Neuron (in vitro differentiated cells): ENCODE results near the gene FAM229A.

ENCODE experiments used
- H2AFZ ChIP-seq: one replicate; pipeline ENCODE4 v1.6.1; 2013; ENCODE audit warnings: low read depth, mild to moderate bottlenecking, inconsistent platforms, low read length, moderate library complexity
- H3K27me3 ChIP-seq: one replicate; pipeline ENCODE4 v1.6.1; 2013; ENCODE audit warnings: low read length; ENCODE audit not compliant: insufficient read depth
- H3K36me3 ChIP-seq: one replicate; pipeline ENCODE4 v1.6.1; 2013; ENCODE audit warnings: low read length; ENCODE audit not compliant: insufficient read depth
- H3K4me1 ChIP-seq: one replicate; pipeline ENCODE4 v1.6.1; 2013; ENCODE audit warnings: low read length; ENCODE audit not compliant: insufficient read depth
- H3K4me3 ChIP-seq: 2 replicates; pipeline ENCODE4 v1.5.1; 2013; ENCODE audit warnings: mild to moderate bottlenecking, low read length, moderate library complexity
- H3K9me3 ChIP-seq: one replicate; pipeline ENCODE4 v1.6.1; 2013; ENCODE audit warnings: low read length

Gene FAM229A

GRCh38 chr1:32351399-32352238 is 10.7 kb downstream of the FAM229A start:
- Histone ChIP-seq H3K9me3 (no peaks in the 10 kb centered on the region), H3K4me1 (peaks cover 21% of the 10 kb centered on the region), H3K4me3 (peak overlapping the region; percentile 88), H3K27me3 (no peaks in the 10 kb centered on the region), H3K36me3 (no peaks in the 10 kb centered on the region), H2AFZ (peak overlapping the region; percentile 74)

DNA sequence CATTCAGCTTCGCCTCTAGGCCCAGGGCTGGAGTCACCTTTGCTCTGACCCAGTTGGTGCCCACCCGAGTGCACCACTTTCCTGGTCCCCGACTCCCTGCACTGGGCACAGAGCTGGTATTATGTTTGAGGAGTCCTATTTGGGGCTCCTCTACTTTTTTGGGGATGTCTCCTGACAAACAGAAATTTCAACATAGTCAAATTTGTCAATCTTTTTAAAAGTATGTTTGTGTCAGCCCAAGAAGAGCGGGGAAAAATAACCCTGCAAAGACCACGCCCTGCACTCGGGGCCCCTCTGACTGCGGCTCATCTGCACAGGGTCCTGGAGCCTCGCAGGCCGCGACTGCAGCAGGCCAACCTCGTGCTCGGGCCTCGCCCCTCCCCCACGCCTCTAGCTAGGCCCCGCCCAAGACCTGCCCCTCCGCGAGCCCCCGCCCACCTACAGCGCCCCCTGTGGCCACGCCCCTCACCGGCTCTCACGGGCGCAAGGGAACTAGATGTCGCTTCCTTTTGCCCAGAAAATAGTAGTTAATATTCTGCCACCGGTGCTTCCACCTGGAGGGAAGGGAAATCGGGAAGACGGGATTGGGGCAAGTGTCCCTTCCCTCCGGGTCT is 11.4 kb downstream of the FAM229A start:
- Histone ChIP-seq H3K4me1 (peaks cover 21% of the 10 kb centered on the region), H3K36me3 (no peaks in the 10 kb centered on the region), H3K9me3 (no peaks in the 10 kb centered on the region), H3K27me3 (no peaks in the 10 kb centered on the region), H2AFZ (peak overlapping the region; percentile 62), H3K4me3 (peak overlapping the region; percentile 88)

DNA sequence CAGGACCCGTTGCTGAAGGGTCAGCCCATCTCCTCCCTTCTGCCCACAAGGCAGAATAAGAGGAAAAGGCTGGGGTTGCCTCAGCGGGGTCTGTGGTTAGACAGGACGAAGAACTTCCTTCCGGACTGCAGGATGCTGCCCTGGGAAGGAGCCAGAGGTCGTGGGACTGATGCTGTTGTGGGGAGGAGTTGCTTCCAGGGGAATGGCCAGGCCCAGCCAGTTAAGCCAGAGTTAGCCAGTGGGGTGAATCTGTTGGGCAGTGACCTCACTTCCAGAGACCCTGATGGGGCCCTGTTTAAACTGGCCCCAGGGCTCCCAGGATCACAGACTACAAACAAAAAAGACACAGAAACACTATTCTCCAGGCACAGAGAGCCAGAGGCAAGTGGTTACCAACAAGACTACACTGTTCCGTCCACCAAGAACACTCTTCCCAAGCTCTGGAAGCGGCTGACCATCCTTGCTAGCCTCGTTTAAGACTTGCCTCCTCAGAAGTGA is 13.0 kb downstream of the FAM229A start:
- H3K4me3 ChIP-seq = no peak overlapping the region
- H3K9me3 ChIP-seq = no peaks in the 10 kb centered on the region
- peaks cover 21% of the 10 kb centered on the region for H3K4me1 ChIP-seq
- no peaks in the 10 kb centered on the region for H3K27me3 ChIP-seq
- H3K36me3 ChIP-seq = no peaks in the 10 kb centered on the region
- H2AFZ ChIP-seq = no peak overlapping the region

- H3K9me3 ChIP-seq = no peaks in the 10 kb centered on the region
- no peaks in the 10 kb centered on the region for H3K36me3 ChIP-seq
- H3K4me3 ChIP-seq = no peak overlapping the region
- no peak overlapping the region for H2AFZ ChIP-seq
- H3K27me3 ChIP-seq = no peaks in the 10 kb centered on the region
- H3K4me1 ChIP-seq = no peaks in the 10 kb centered on the region
Observed at GRCh38 chr1:32346532-32347157, 15.6 kb downstream of the FAM229A start.

GRCh38 chr1:32345289-32345827 is 16.9 kb downstream of the FAM229A start:
- no peaks in the 10 kb centered on the region for H3K9me3 ChIP-seq
- no peaks in the 10 kb centered on the region for H3K27me3 ChIP-seq
- no peak overlapping the region for H3K4me3 ChIP-seq
- H3K4me1 ChIP-seq = no peaks in the 10 kb centered on the region
- no peaks in the 10 kb centered on the region for H3K36me3 ChIP-seq
- no peak overlapping the region for H2AFZ ChIP-seq

- Histone ChIP-seq H2AFZ (no peak overlapping the region), H3K27me3 (no peaks in the 10 kb centered on the region), H3K9me3 (no peaks in the 10 kb centered on the region), H3K4me3 (no peak overlapping the region), H3K36me3 (no peaks in the 10 kb centered on the region), H3K4me1 (peaks cover 14% of the 10 kb centered on the region)
Observed at GRCh38 chr1:32342704-32343103, 19.6 kb downstream of the FAM229A start.

DNA sequence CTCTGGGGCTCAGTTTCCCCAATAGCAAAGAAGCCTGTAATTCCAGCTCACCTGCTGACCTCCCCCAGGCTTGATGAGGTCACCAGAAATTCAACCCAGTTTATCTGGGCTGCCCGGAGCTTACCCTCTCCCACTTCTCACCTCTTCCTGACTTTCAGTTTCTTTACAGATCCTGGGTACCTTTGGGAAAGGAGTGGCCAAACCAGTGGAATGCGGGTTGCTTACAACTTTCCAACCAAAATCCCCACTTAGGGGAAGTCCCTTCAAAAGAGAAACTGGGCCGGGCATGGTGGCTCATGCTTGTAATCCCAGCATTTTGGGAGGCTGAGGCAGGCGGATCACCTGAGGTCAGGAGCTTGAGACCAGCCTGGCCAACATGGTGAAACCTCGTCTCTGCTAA is 20.3 kb downstream of the FAM229A start:
- no peaks in the 10 kb centered on the region for H3K27me3 ChIP-seq
- no peaks in the 10 kb centered on the region for H3K9me3 ChIP-seq
- no peaks in the 10 kb centered on the region for H3K36me3 ChIP-seq
- no peak overlapping the region for H2AFZ ChIP-seq
- no peak overlapping the region for H3K4me3 ChIP-seq
- peaks cover 22% of the 10 kb centered on the region for H3K4me1 ChIP-seq

DNA sequence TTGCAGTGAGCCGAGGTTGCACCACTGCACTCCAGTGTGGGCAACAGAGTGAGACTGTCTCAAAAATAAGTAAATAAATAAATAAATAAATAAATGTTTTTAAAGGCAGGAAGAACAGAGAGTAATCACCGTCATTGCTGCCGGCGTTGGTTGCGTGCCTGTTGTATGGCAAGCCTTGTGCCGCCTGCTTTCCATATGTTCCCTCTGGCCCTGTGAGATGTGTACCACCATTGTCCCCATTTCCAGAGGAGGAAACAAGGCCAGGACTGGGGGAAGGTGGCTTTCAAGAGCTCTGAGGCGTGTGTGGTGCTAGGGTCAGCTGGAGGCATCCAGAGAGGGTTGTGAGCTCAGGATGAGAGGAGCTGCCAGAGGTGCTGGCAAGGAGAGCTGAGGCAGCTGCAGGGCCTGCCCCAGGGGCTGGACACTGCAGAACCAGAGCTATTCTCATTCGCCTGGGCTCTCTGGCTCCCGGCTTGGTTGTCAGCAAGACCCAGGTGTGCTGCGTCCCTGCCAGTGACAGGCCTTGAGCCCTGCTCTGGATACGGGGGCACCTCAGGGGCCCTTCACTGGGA is 21.0 kb downstream of the FAM229A start:
- no peaks in the 10 kb centered on the region for H3K27me3 ChIP-seq
- no peaks in the 10 kb centered on the region for H3K9me3 ChIP-seq
- H3K36me3 ChIP-seq = no peaks in the 10 kb centered on the region

GRCh38 chr1:32339363-32339978 is 22.8 kb downstream of the FAM229A start:
- no peak overlapping the region for H2AFZ ChIP-seq
- H3K27me3 ChIP-seq = no peaks in the 10 kb centered on the region
- peaks cover 32% of the 10 kb centered on the region for H3K4me1 ChIP-seq
- H3K9me3 ChIP-seq = no peaks in the 10 kb centered on the region
- H3K4me3 ChIP-seq = no peak overlapping the region
- peaks cover 6% of the 10 kb centered on the region for H3K36me3 ChIP-seq

More for the DNA sequence above, 21.0 kb downstream of the FAM229A start:
- H3K4me3 ChIP-seq = no peak overlapping the region
- H2AFZ ChIP-seq = no peak overlapping the region
- peaks cover 28% of the 10 kb centered on the region for H3K4me1 ChIP-seq

DNA sequence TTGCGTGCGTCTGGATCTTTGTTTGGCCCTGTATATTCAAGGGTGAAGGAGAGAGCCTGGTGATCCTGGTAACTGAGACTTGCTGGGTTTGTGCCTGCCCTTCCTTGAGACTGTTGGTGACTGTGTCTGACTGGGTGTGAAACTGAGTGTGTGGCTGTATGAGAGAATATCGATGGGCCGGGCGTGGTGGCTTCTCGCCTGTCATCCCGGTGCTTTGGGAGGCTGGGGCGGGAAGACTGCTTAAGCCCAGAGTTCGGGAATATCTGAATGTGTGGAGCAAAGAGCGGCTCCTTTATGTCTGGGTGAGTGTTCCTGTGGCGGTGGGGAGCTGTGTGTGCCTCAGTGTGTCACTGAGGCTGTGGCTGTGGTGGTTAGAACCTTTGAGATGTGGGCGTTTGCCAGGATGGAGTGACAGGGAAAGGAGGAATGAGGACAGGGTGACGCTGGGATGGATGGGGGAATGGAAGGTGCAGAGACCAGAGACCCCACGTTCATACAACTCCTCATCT is 23.6 kb downstream of the FAM229A start:
- H3K4me1 ChIP-seq = peaks cover 39% of the 10 kb centered on the region
- H3K4me3 ChIP-seq = no peak overlapping the region
- H3K36me3 ChIP-seq = peaks cover 14% of the 10 kb centered on the region
- H2AFZ ChIP-seq = no peak overlapping the region
- no peaks in the 10 kb centered on the region for H3K27me3 ChIP-seq
- no peaks in the 10 kb centered on the region for H3K9me3 ChIP-seq

DNA sequence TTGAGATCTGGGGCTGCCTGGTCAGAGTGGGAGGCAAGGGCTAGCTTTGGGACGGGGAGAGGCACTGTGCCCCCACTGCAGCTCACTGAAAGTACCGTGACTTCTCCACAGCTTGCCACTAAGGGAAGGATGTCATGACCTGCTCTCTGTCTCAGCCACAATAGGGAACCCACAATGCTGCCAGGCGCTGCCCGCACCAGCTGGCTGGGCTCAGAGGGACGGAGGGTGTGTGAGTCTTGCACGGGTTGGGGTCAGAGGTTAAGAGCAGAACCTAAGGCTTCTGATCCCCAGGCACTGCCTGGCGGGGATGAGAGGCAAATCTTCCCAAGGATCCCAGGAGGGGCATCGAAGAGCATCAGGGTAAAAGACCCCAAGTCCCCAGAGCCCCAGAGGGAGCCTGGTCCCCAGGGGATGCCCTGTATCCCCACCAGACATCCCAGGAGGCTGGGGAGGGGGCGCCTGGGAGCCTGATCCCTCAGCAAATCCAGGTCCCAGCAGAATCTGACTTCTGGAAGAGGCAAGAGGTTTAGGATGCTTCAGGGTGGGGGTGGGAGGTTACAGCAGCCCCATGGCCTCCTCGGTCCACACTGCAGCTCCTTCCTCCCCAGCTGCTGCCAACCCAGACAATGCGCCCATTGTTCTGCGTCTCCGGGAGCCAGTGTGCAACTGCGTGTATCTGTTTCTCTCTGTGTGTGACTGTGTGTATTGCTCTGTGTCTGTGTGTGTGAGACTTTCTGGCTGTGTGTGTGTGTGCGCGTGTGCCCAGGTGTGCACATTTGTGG is 24.2 kb downstream of the FAM229A start:
- Histone ChIP-seq H3K4me1 (peaks cover 46% of the 10 kb centered on the region), H3K27me3 (no peaks in the 10 kb centered on the region), H3K36me3 (peaks cover 20% of the 10 kb centered on the region), H3K9me3 (no peaks in the 10 kb centered on the region), H3K4me3 (no peak overlapping the region), H2AFZ (no peak overlapping the region)
